Aorta (tissue), 5 donors: ENCODE data around the gene CASR. TPM values are rescaled to one million over a fixed set of nuclear protein-coding genes. Genes with fewer than 3 reads are reported as not detected.

ENCODE experiments used
- ATAC-seq: fragments of 200-7000 bp; cut with Tn5 transposase; one replicate; pipeline ENCODE4 v1.9.1; 2022; ENCODE audit warnings: moderate library complexity; ENCODE audit not compliant: low FRiP score
- DNase-seq, 2 donors: peaks; one replicate each; pipeline ENCODE4 v3.0.0-alpha.2; 2020
- H3K27ac ChIP-seq, 2 donors: one replicate each; pipeline ENCODE4 v1.5.1; 2013; ENCODE audit warnings: low read length in 2 of 2, mild to moderate bottlenecking in 2 of 2, moderate library complexity in 2 of 2, control low read depth in 1 of 2, inconsistent platforms in 1 of 2, low read depth in 1 of 2
- H3K27me3 ChIP-seq, 2 donors: one replicate each; pipeline ENCODE4 v1.6.1; 2013; ENCODE audit warnings: control low read depth in 1 of 2, low read length in 1 of 2, mild to moderate bottlenecking in 1 of 2, moderate library complexity in 1 of 2; ENCODE audit not compliant: insufficient read depth in 2 of 2, control insufficient read depth in 1 of 2
- H3K36me3 ChIP-seq, 2 donors: one replicate each; pipeline ENCODE4 v1.6.1; 2013; ENCODE audit warnings: control low read depth in 1 of 2, low read length in 1 of 2, mild to moderate bottlenecking in 1 of 2; ENCODE audit not compliant: insufficient read depth in 2 of 2, control insufficient read depth in 1 of 2
- H3K4me1 ChIP-seq, 2 donors: one replicate each; pipeline ENCODE4 v1.6.1; 2013; ENCODE audit warnings: low read length in 2 of 2, control low read depth in 1 of 2, mild to moderate bottlenecking in 1 of 2, moderate library complexity in 1 of 2; ENCODE audit not compliant: insufficient read depth in 2 of 2, control insufficient read depth in 1 of 2
- H3K4me3 ChIP-seq, 2 donors: one replicate each; pipeline ENCODE4 v1.5.1; 2013; ENCODE audit warnings: low read length in 2 of 2, control low read depth in 1 of 2, mild to moderate bottlenecking in 1 of 2
- H3K9me3 ChIP-seq: one replicate; pipeline ENCODE4 v1.6.1; 2013; ENCODE audit warnings: mild to moderate bottlenecking, low read length; ENCODE audit not compliant: control insufficient read depth
- WGBS, 2 donors: extraction: QIAGEN DNeasy Blood & Tissue Kit; methylation state at CpG; one replicate each; pipeline ENCODE4 v1.1.7; 2013; 5-methylcytosine and 5-hydroxymethylcytosine counted together
- intact Hi-C, 2 donors: fragments of 100-400 bp; cut with DNase I; formaldehyde crosslinking; loops; one replicate each; pipeline versions ENCODE4 v1.14.2 to v1.15.0; 2022
- polyA plus RNA-seq, 2 donors: library from polyadenylated mRNA; stranded (reverse); fragments of 200-250 nt; gene quantifications; one replicate each; pipeline ENCODE4 v1.2.3, GENCODE V29; 2013
- total RNA-seq, 2 donors: library from RNA; stranded (reverse); fragmentation: NEBNext Ultra II Directional; extraction: Animal tissue kit (Norgen Biotek cat#: 25700); gene quantifications; one replicate each; pipeline ENCODE4 v1.2.1, GENCODE V29; 2021
- donor health status: healthy with polysubstance abuse.
- donor health status: Bipolar disorder and iron deficiency.
- donor health status: DM: no; HTN: no; CAD: no.
- donor health status: DM: no; HTN: no; CAD: no.
- donor health status: DM: yes; HTN: yes; CAD: no.

The CASR gene
- total and polyA plus RNA-seq, 4 donors, result not detected

GRCh38 chr3:122299872-122300460 lies 116.5 kb downstream of the CASR start:
- no peaks in the 10 kb centered on the region for H3K4me1 ChIP-seq
- peaks cover 1% of the 10 kb centered on the region for H3K9me3 ChIP-seq
- intact Hi-C loops, result no loop called here
- H3K4me3 ChIP-seq, result no peak overlapping the region
- ATAC-seq (no peak), DNase-seq (no peak)
- H3K27ac ChIP-seq, result no peak overlapping the region
- 83% methylated on average over 12 of the region's 12 CpGs for WGBS, 2 donors
- no peaks in the 10 kb centered on the region for H3K36me3 ChIP-seq
- H3K27me3 ChIP-seq, result peaks cover 0 to 3% of the 10 kb centered on the region in 2 donors

DNA sequence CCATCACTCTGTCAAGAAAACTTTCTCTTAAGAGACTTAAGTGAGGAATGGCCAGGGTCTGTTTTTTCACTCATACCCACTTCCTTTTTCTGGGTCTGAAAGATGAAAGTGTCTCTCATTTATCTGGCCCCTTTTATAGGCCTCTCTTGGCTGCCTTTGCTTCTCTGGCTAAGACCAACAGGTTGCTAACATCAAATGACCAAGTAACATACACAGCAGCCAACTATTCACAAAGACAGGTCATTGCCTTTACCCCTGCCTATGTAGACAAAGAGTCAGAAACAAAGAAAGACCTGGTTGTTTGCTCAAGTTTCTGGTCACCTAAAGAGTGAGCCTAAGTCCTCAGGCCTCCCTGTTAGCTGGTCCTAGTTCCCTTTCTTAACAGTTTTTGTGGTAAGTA lies 117.6 kb downstream of the CASR start:
- no peak for ATAC-seq
- Histone ChIP-seq H3K4me1 (no peaks in the 10 kb centered on the region), H3K9me3 (peaks cover 1% of the 10 kb centered on the region), H3K27me3 (peaks cover 0 to 3% of the 10 kb centered on the region in 2 donors), H3K27ac (no peak overlapping the region), H3K4me3 (no peak overlapping the region), H3K36me3 (no peaks in the 10 kb centered on the region)
- intact Hi-C loops, result no loop called here
- no peak for DNase-seq

DNA sequence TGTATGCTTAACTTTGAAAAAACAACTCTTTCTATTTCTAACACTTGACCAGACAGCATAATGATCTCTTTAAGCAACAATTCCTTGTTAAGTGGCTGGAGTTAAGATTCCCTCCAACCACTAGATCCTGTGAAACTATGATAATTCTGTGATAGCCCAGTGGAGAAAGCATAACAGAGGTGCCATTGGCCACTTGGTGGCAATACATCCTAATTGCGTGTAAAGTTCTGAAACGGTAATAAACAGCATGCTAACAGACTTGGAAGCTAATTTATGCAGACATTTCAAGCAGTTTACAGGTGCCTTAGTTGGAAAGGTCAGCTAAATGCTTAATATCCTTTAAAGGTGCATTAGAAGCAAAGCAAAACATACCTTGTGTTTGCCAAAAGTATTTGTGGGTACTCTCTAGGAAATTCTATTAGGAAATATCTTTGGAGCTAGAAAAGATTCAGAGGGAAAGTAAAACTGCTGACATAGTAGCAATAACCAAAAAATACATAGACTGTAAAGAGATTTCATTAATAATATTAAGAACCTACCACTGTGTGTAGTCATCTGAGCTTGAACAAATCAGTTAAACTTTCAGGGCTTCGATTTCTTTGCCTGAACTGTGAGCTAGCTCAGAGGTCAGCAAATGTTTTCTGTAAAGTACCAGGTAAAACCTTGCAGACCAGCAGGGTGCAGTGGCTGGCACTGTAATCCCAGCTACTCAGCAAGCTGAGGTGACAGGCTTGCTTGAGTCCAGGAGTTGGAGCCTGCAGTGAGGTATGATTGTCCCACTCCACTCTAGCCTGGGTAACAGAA lies 122.6 kb downstream of the CASR start:
- DNase-seq, result no peak
- Histone ChIP-seq H3K27ac (no peak overlapping the region), H3K36me3 (no peaks in the 10 kb centered on the region), H3K27me3 (no peaks in the 10 kb centered on the region), H3K9me3 (no peaks in the 10 kb centered on the region), H3K4me1 (no peaks in the 10 kb centered on the region), H3K4me3 (no peak overlapping the region)
- intact Hi-C loops, result no loop called here
- no peak for ATAC-seq
- WGBS, 2 donors, result 37 to 38% methylated on average over 3 of the region's 3 CpGs

GRCh38 chr3:122306622-122306953 lies 123.1 kb downstream of the CASR start:
- no peaks in the 10 kb centered on the region for H3K4me1 ChIP-seq
- ATAC-seq (no peak), DNase-seq (no peak)
- H3K36me3 ChIP-seq, result no peaks in the 10 kb centered on the region
- no peaks in the 10 kb centered on the region for H3K9me3 ChIP-seq
- no peaks in the 10 kb centered on the region for H3K27me3 ChIP-seq
- intact Hi-C loops, result no loop called here
- no peak overlapping the region for H3K27ac ChIP-seq
- 43 to 56% methylated on average over 2 of the region's 2 CpGs for WGBS, 2 donors
- no peak overlapping the region for H3K4me3 ChIP-seq

DNA sequence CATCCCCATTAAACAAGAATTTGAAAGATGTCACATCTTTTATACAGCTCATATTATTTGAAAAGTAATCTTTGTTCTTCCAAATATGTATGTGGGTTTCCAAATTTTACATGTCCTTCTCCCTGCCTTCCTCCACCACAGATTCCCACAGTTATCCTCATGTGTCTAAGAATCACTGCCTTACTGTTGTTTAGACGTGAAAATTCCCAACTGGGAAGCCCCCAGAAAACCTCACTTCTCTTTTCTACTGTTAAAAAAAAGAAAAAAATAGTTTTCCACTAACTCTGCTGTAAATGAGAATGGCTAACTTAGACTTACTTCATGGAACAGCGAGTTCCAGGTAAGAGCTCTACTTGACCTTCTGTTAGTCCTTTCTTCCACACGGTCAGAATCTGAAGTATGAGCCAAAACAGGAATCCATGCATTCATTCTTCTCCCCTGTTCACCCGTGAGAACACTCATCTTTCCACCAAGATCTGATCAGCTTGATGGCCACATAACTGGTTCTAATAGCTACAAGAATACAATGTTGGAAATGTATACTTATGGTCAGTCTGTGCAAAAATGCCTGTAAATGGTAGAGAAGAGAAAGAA lies 123.7 kb downstream of the CASR start:
- no peak overlapping the region for H3K4me3 ChIP-seq
- no peaks in the 10 kb centered on the region for H3K4me1 ChIP-seq
- intact Hi-C loops, result no loop called here
- DNase-seq (no peak), ATAC-seq (no peak)
- no peaks in the 10 kb centered on the region for H3K27me3 ChIP-seq
- H3K27ac ChIP-seq, result no peak overlapping the region
- no peaks in the 10 kb centered on the region for H3K9me3 ChIP-seq
- 70% methylated on average over 4 of the region's 4 CpGs for WGBS, 2 donors
- no peaks in the 10 kb centered on the region for H3K36me3 ChIP-seq

DNA sequence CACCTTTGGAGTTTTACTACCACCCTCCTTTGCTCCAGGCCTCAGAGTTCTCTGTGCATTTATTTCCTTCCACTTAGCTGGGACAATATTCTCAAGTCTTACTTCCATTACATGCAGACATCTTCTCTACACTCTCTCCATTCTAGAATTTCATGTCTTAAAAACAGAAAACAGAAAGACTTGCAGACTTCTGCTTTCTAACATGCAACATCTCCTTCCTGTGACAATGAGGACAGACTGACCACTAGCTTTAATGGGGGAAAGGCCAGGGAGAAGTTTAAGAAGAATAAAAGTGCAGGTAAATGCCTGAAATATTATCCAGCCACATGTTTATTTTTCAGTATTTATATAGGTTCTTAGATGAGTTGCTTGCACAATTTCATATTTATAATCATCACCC lies 124.5 kb downstream of the CASR start:
- Histone ChIP-seq H3K4me1 (no peaks in the 10 kb centered on the region), H3K9me3 (no peaks in the 10 kb centered on the region), H3K27ac (no peak overlapping the region), H3K4me3 (no peak overlapping the region), H3K27me3 (no peaks in the 10 kb centered on the region), H3K36me3 (no peaks in the 10 kb centered on the region)
- intact Hi-C loops, result no loop called here
- ATAC-seq (no peak), DNase-seq (no peak)

GRCh38 chr3:122310361-122310760 lies 126.9 kb downstream of the CASR start:
- no peaks in the 10 kb centered on the region for H3K36me3 ChIP-seq
- intact Hi-C loops, result no loop called here
- H3K4me3 ChIP-seq, result no peak overlapping the region
- no peak overlapping the region for H3K27ac ChIP-seq
- ATAC-seq, result no peak
- WGBS, 2 donors, result 32 to 33% methylated on average over 1 of the region's 1 CpG
- H3K4me1 ChIP-seq, result no peaks in the 10 kb centered on the region
- H3K27me3 ChIP-seq, result no peaks in the 10 kb centered on the region
- DNase-seq, result no peak
- H3K9me3 ChIP-seq, result no peaks in the 10 kb centered on the region

DNA sequence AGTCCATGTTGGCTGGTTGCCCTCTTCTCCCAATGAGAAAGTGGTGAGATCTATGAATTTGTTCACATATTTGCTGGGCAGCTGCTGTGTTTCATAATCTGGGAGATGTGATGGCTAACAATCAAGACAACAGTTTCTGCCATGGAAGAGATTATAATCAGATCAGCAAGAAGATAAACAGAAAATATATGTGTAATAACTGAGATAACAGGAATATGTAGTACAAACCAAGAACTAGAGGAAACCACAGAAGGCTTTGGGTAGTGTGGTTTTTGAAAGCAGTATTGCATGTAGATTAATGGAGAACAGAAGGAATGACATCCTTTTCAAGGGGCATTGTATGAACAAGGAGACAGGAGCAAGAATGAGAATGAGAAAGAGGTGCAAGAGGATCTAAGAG lies 129.4 kb downstream of the CASR start:
- Histone ChIP-seq H3K27me3 (no peaks in the 10 kb centered on the region), H3K27ac (no peak overlapping the region), H3K9me3 (no peaks in the 10 kb centered on the region), H3K4me1 (no peaks in the 10 kb centered on the region), H3K36me3 (no peaks in the 10 kb centered on the region), H3K4me3 (no peak overlapping the region)
- DNase-seq (no peak), ATAC-seq (no peak)
- intact Hi-C loops, result no loop called here

GRCh38 chr3:122313281-122313680 lies 129.8 kb downstream of the CASR start:
- no peak for ATAC-seq
- WGBS, 2 donors, result 22 to 39% methylated on average over 3 of the region's 3 CpGs
- intact Hi-C loops, result no loop called here
- Histone ChIP-seq H3K4me3 (no peak overlapping the region), H3K27me3 (no peaks in the 10 kb centered on the region), H3K9me3 (peaks cover 3% of the 10 kb centered on the region), H3K27ac (no peak overlapping the region), H3K36me3 (no peaks in the 10 kb centered on the region), H3K4me1 (no peaks in the 10 kb centered on the region)
- no peak for DNase-seq
